Loucy (cell line): ENCODE measurements around the gene APOD.

Experiments
- H2AFZ ChIP-seq: fragments of 200-600 bp; sonication (generic); 2 replicates; pipeline ENCODE4 v1.6.0; 2016; ENCODE audit warnings: antibody characterized with exemption, mild to moderate bottlenecking, low read length, moderate library complexity
- H3F3A ChIP-seq: fragments of 200-600 bp; 2 replicates; pipeline ENCODE4 v1.6.0; 2016; ENCODE audit warnings: antibody characterized with exemption, low read depth, mild to moderate bottlenecking
- H3K27me3 ChIP-seq: fragments of 200-600 bp; sonication (generic); 2 replicates; pipeline ENCODE4 v1.6.1; 2014; ENCODE audit warnings: low read length, mild to moderate bottlenecking; ENCODE audit not compliant: insufficient read depth, poor library complexity, severe bottlenecking
- H3K36me3 ChIP-seq: fragments of 200-600 bp; sonication (generic); 2 replicates; pipeline ENCODE4 v1.6.1; 2016; ENCODE audit warnings: low read length; ENCODE audit not compliant: insufficient read depth
- H3K4me1 ChIP-seq: fragments of 200-600 bp; sonication (generic); 2 replicates; pipeline ENCODE4 v1.5.1; 2014; ENCODE audit warnings: low read length, mild to moderate bottlenecking; ENCODE audit not compliant: insufficient read depth, poor library complexity, severe bottlenecking
- H3K4me2 ChIP-seq: fragments of 200-600 bp; sonication (generic); 2 replicates; pipeline ENCODE4 v1.6.0; 2014; ENCODE audit warnings: antibody characterized with exemption, low read length, low read depth, mild to moderate bottlenecking; ENCODE audit not compliant: poor library complexity, severe bottlenecking
- H3K4me3 ChIP-seq: fragments of 200-600 bp; sonication (generic); 2 replicates; pipeline ENCODE4 v1.5.1; 2014; ENCODE audit warnings: low read length, mild to moderate bottlenecking, mixed read lengths; ENCODE audit not compliant: poor library complexity, severe bottlenecking
- H3K79me2 ChIP-seq: fragments of 200-600 bp; sonication (generic); 2 replicates; pipeline ENCODE4 v1.6.1; 2014; ENCODE audit warnings: low read length; ENCODE audit not compliant: insufficient read depth
- H3K9ac ChIP-seq: fragments of 200-600 bp; sonication (generic); 2 replicates; pipeline ENCODE4 v1.6.0; 2014; ENCODE audit warnings: mild to moderate bottlenecking, low read depth, low read length, moderate library complexity; ENCODE audit not compliant: poor library complexity, severe bottlenecking
- H3K9me2 ChIP-seq: fragments of 200-600 bp; sonication (generic); replicated peaks from 2 replicates; pipeline ENCODE4 v1.6.1; 2016; ENCODE audit warnings: low read depth, low read length, mixed read lengths
- H3K9me3 ChIP-seq: fragments of 200-600 bp; sonication (generic); 2 replicates; pipeline ENCODE4 v1.6.1; 2014; ENCODE audit warnings: mild to moderate bottlenecking, antibody characterized with exemption, low read length, low read depth; ENCODE audit not compliant: insufficient read depth
- H4K20me1 ChIP-seq: fragments of 200-600 bp; sonication (generic); 2 replicates; pipeline ENCODE4 v1.6.0; 2014; ENCODE audit warnings: antibody characterized with exemption, low read length, mild to moderate bottlenecking; ENCODE audit not compliant: insufficient read depth, poor library complexity, severe bottlenecking
- CTCF ChIP-seq: fragments of 200-600 bp; sonication (generic); conservative IDR thresholded peaks from 2 replicates; pipeline ENCODE4 v1.5.1; 2014; ENCODE audit warnings: mild to moderate bottlenecking, antibody characterized with exemption, low read length
- EZH2phosphoT487 ChIP-seq: fragments of 200-600 bp; IDR thresholded peaks from 2 replicates; pipeline ENCODE4 v1.6.1; 2018; ENCODE audit warnings: antibody characterized with exemption, mild to moderate bottlenecking, moderate library complexity, borderline replicate concordance

Gene APOD

DNA sequence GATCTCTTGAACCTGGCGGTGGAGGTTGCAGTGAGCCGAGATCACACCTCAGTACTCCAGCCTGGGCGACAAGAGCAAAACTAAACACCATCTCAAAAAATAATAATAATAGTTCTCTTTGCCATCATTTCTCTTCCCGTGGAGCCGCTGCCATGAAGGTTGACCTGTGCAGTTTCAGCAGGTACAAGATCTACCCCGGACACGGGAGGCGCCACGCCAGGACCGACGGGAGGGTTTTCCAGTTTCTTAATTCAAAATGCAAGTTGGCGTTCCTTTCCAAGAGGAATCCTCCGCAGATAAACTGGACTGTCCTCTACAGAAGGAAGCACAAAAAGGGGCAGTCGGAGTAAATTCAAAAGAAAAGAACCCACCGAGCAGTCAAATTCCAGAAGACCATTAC lies 29.3 kb downstream of the APOD start:
- Histone ChIP-seq H3K27me3 (no peaks in the 10 kb centered on the region), H3K9ac (no peak overlapping the region), H3K4me1 (peaks cover 26% of the 10 kb centered on the region), H2AFZ (no peak overlapping the region), H3K79me2 (no peaks in the 10 kb centered on the region), H4K20me1 (no peaks in the 10 kb centered on the region), H3K4me3 (no peak overlapping the region), H3K9me3 (no peaks in the 10 kb centered on the region), H3K9me2 (no peaks in the 10 kb centered on the region), H3K4me2 (no peak overlapping the region), H3K36me3 (no peaks in the 10 kb centered on the region), H3F3A (no peaks in the 10 kb centered on the region)
- TF ChIP-seq CTCF (no peak), EZH2phosphoT487 (no peak)

DNA sequence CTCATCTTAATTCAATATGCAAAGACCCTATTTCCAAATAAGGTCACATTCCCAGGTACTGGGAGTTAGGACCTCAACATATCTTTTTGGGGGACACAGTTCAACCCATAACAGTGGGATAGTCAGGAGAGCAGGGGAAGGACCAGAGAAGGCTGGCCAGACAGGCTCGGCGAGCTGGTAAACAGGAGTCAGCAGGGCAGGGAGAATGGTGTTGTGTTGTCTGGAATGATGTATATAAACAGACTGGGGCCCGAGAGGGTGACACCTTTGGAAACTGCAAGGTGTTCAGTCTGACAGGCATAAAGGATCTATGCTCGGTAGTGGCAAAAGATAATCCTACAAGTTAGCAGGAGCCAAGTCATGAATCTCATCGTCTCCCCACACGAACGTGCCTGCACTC lies 30.5 kb downstream of the APOD start:
- Histone ChIP-seq H3K4me2 (no peak overlapping the region), H3K79me2 (no peaks in the 10 kb centered on the region), H3F3A (no peaks in the 10 kb centered on the region), H3K9me2 (no peaks in the 10 kb centered on the region), H3K4me1 (peaks cover 29% of the 10 kb centered on the region), H3K4me3 (no peak overlapping the region), H3K36me3 (no peaks in the 10 kb centered on the region), H3K27me3 (no peaks in the 10 kb centered on the region), H3K9me3 (no peaks in the 10 kb centered on the region), H3K9ac (no peak overlapping the region), H2AFZ (no peak overlapping the region), H4K20me1 (no peaks in the 10 kb centered on the region)
- TF ChIP-seq CTCF (no peak), EZH2phosphoT487 (no peak)

GRCh38 chr3:195551381-195551978 lies 32.3 kb downstream of the APOD start:
- Histone ChIP-seq H3K79me2 (no peaks in the 10 kb centered on the region), H3K9me3 (no peaks in the 10 kb centered on the region), H3F3A (0 out of 2 replicates have a peak, but pooled peaks cover 4% of the 10 kb centered on the region), H3K4me2 (peak overlapping the region; percentile 82), H3K9ac (no peak overlapping the region), H2AFZ (0 out of 2 replicates have a peak overlapping the region, but pooled peaks have one; percentile 24), H3K27me3 (no peaks in the 10 kb centered on the region), H3K4me3 (no peak overlapping the region), H4K20me1 (no peaks in the 10 kb centered on the region), H3K9me2 (no peaks in the 10 kb centered on the region), H3K4me1 (peaks cover 34% of the 10 kb centered on the region), H3K36me3 (no peaks in the 10 kb centered on the region)
- TF ChIP-seq EZH2phosphoT487 (no peak), CTCF (no peak)
